GM12878 (cell line): ENCODE measurements around the gene PCIF1. TPM values are rescaled to one million over a fixed set of nuclear protein-coding genes. Genes with fewer than 3 reads are reported as not detected.

Experiments used
- ATAC-seq: fragments of 200-7000 bp; cut with Tn5 transposase; 3 replicates; pipeline ENCODE4 v1.9.1; 2020; ENCODE audit warnings: mild to moderate bottlenecking, moderate library complexity
- BruUV-seq: library from RNA; stranded (reverse); fragments of 400-500 nt; replicated peaks from 2 replicates; lab custom pipeline; 2021; lab: Mats Ljungman, UMichigan
- CTCF ChIA-PET: fragments of 300-600 bp; sonication (Branson Sonifier 250); formaldehyde crosslinking; extraction: SDS; loops from one replicate; lab custom pipeline; 2021; ENCODE audit warnings: inconsistent platforms; lab: Yijun Ruan, JAX
- POLR2A ChIA-PET: fragments of 350-600 bp; formaldehyde crosslinking; extraction: SDS; loops from one replicate; lab custom pipeline; 2021; ENCODE audit warnings: inconsistent platforms; lab: Charles Lee
- RAD21 ChIA-PET: fragments of 300-600 bp; sonication (Branson Sonifier 250); formaldehyde crosslinking; loops from one replicate; lab custom pipeline; 2023; ENCODE audit warnings: antibody characterized with exemption; ENCODE audit not compliant: unreplicated experiment; lab: Charles Lee
- SMC1A ChIA-PET: fragments of 300-600 bp; sonication (Branson Sonifier 250); formaldehyde crosslinking; loops from one replicate; lab custom pipeline; 2023; ENCODE audit not compliant: unreplicated experiment, uncharacterized antibody; lab: Charles Lee
- DNase-seq: peaks from one replicate; pipeline ENCODE4 v3.0.0-alpha.2; 2011; ENCODE audit warnings: low read depth, low spot score
- FAIRE-seq: peaks from 3 replicates; lab custom pipeline; 2011; peaks lifted over from hg19 to GRCh38; lab: Jason Lieb, UNC
- H2AFZ ChIP-seq: 2 replicates; pipeline ENCODE4 v1.6.0; 2011; ENCODE audit warnings: low read depth, low read length, control low read depth; ENCODE audit not compliant: control insufficient read depth
- H3K27ac ChIP-seq: 2 replicates; pipeline ENCODE4 v1.5.1; 2011; ENCODE audit warnings: control low read depth; ENCODE audit not compliant: control insufficient read depth, insufficient read depth
- H3K27me3 ChIP-seq, 2 experiments: replicated peaks in 1 of 2; 2 replicates each; pipeline versions ENCODE4 v1.6.0 to v1.6.1; 2011; ENCODE audit warnings: low read length in 1 of 2; ENCODE audit not compliant: control insufficient read depth in 2 of 2, insufficient read depth in 2 of 2
- H3K36me3 ChIP-seq, 2 experiments: 2 replicates each; pipeline ENCODE4 v1.5.1; 2011; ENCODE audit warnings: low read length in 1 of 2; ENCODE audit not compliant: control insufficient read depth in 2 of 2, insufficient read depth in 2 of 2
- H3K4me1 ChIP-seq: 2 replicates; pipeline ENCODE4 v1.6.1; 2011; ENCODE audit warnings: mild to moderate bottlenecking, low read length, moderate library complexity, mixed read lengths; ENCODE audit not compliant: control insufficient read depth, insufficient read depth
- H3K4me2 ChIP-seq: 2 replicates; pipeline ENCODE4 v1.6.0; 2011; ENCODE audit warnings: control low read depth; ENCODE audit not compliant: control insufficient read depth, insufficient read depth
- H3K4me3 ChIP-seq: fragments of 200-600 bp; sonication (generic); 2 replicates; pipeline ENCODE4 v1.5.1; 2016
- H3K79me2 ChIP-seq: 2 replicates; pipeline ENCODE4 v1.6.0; 2011; ENCODE audit warnings: low read length; ENCODE audit not compliant: control insufficient read depth, insufficient read depth
- H3K9ac ChIP-seq: 2 replicates; pipeline ENCODE4 v1.8.0; 2011; ENCODE audit warnings: low read length, control low read depth, mixed read lengths; ENCODE audit not compliant: control insufficient read depth, insufficient read depth
- H3K9me3 ChIP-seq: replicated peaks from 3 replicates; pipeline ENCODE4 v1.5.1; 2011; ENCODE audit warnings: mild to moderate bottlenecking, low read length; ENCODE audit not compliant: control insufficient read depth, insufficient read depth
- H4K20me1 ChIP-seq: 2 replicates; pipeline ENCODE4 v1.6.0; 2011; ENCODE audit not compliant: control insufficient read depth, insufficient read depth
- BCL11A ChIP-seq: IDR thresholded peaks from 2 replicates; pipeline ENCODE4 v1.6.1; 2011; ENCODE audit warnings: low read depth, low read length
- CTCF ChIP-seq, 3 experiments: IDR thresholded peaks in 2 of 3; conservative IDR thresholded peaks in 1 of 3; 2 replicates each; pipeline ENCODE4 v1.5.1; 2011; ENCODE audit warnings: low read depth in 3 of 3, low read length in 3 of 3, mild to moderate bottlenecking in 3 of 3, control low read depth in 2 of 3, moderate library complexity in 2 of 3, inconsistent platforms in 1 of 3, mixed read lengths in 1 of 3; ENCODE audit not compliant: control insufficient read depth in 2 of 3, insufficient read depth in 1 of 3; ENCODE audit errors: extremely low read depth in 1 of 3
- E2F4 ChIP-seq: IDR thresholded peaks from 2 replicates; pipeline ENCODE4 v1.6.1; 2012; ENCODE audit warnings: low read depth, low read length, improper control_type of control experiment
- FOXM1 ChIP-seq: IDR thresholded peaks from 2 replicates; pipeline ENCODE4 v1.6.1; 2012; ENCODE audit warnings: low read depth, mild to moderate bottlenecking, inconsistent platforms, low read length, moderate library complexity
- IKZF1 ChIP-seq: fragments of 450-650 bp; conservative IDR thresholded peaks from 2 replicates; pipeline ENCODE4 v1.6.1; 2017; ENCODE audit warnings: antibody characterized with exemption, mild to moderate bottlenecking
- IKZF2 ChIP-seq, 2 experiments: fragments of 450-650 bp; IDR thresholded peaks; 2 replicates each; pipeline ENCODE4 v1.6.1; 2017; ENCODE audit warnings: mild to moderate bottlenecking in 2 of 2, moderate library complexity in 2 of 2
- MXI1 ChIP-seq: fragments of 150-350 bp; IDR thresholded peaks from 2 replicates; pipeline ENCODE4 v1.6.1; 2011; ENCODE audit warnings: low read depth, mild to moderate bottlenecking, inconsistent platforms, low read length, improper control_type of control experiment
- POLR2A ChIP-seq: IDR thresholded peaks from 2 replicates; pipeline ENCODE4 v1.6.1; 2011; ENCODE audit warnings: low read depth, mild to moderate bottlenecking, low read length
- POU2F2 ChIP-seq: IDR thresholded peaks from 3 replicates; pipeline ENCODE4 v1.6.1; 2011; ENCODE audit warnings: low read depth, mild to moderate bottlenecking, low read length, borderline replicate concordance
- RAD21 ChIP-seq: IDR thresholded peaks from 2 replicates; pipeline ENCODE4 v1.6.1; 2011; ENCODE audit warnings: mild to moderate bottlenecking, low read depth, low read length, moderate library complexity; ENCODE audit not compliant: insufficient read depth
- RAD51 ChIP-seq: fragments of 450-650 bp; IDR thresholded peaks from 2 replicates; pipeline ENCODE4 v1.6.1; 2016; ENCODE audit warnings: moderate library complexity, mild to moderate bottlenecking, inconsistent platforms
- RUNX3 ChIP-seq: IDR thresholded peaks from 2 replicates; pipeline ENCODE4 v1.6.1; 2012; ENCODE audit warnings: low read length, inconsistent platforms
- SMARCA5 ChIP-seq: fragments of 450-650 bp; IDR thresholded peaks from 2 replicates; pipeline ENCODE4 v1.6.1; 2017; ENCODE audit warnings: mild to moderate bottlenecking
- SMC3 ChIP-seq: IDR thresholded peaks from 2 replicates; pipeline ENCODE4 v1.6.1; 2011; ENCODE audit warnings: low read length, improper control_type of control experiment, borderline replicate concordance
- YY1 ChIP-seq: IDR thresholded peaks from 2 replicates; pipeline ENCODE4 v1.6.1; 2011; ENCODE audit warnings: low read depth, mild to moderate bottlenecking, low read length
- WGBS: methylation state at CpG from one replicate; pipeline ENCODE4 v1.1.6; 2016; ENCODE audit warnings: low lambda C conversion rate; ENCODE audit not compliant: insufficient replicate concordance, insufficient coverage; ENCODE audit errors: missing lambda C conversion rate; 5-methylcytosine and 5-hydroxymethylcytosine counted together
- in situ Hi-C: fragments of 300-500 bp; cut with MboI; formaldehyde crosslinking; loops from 9 replicates; pipeline ENCODE4 v1.14.3; 2018; ENCODE audit warnings: mixed read lengths
- intact Hi-C: fragments of 100-400 bp; cut with micrococcal nuclease; formaldehyde crosslinking; loops from one replicate; pipeline ENCODE4 v1.14.2; 2022; ENCODE audit not compliant: unreplicated experiment
- polyA plus RNA-seq, 11 experiments: library from polyadenylated mRNA; depleted of rRNA in 4 of 11; unstranded in 6 of 11; stranded (reverse) in 5 of 11; fragments of >200 nt; fragmentation: Nextera tagmentation in 4 of 11; fragmentation: Illumina TruSeq in 1 of 11; extraction: Ambion mirVana in 4 of 11; extraction: Trizol in 1 of 11; gene quantifications; 1 replicate in 1 of 11; 2 replicates in 10 of 11; pipeline versions ENCODE4 v1.2.1 to v1.2.3, GENCODE V29; 2011 to 2016; ENCODE audit warnings: inconsistent platforms in 2 of 11, missing spikeins in 2 of 11, low read depth in 1 of 11
- total RNA-seq, 4 experiments: library from RNA; depleted of rRNA in 3 of 4; stranded (reverse); fragments of >200 nt in 3 of 4; fragmentation: Illumina TruSeq in 1 of 4; extraction: Trizol in 1 of 4; gene quantifications; 2 replicates each; pipeline versions ENCODE4 v1.2.1 to v1.2.3, GENCODE V29; 2013 to 2021
- TF ChIP-seq, protein P1 (sequence below): fragments of 450-650 bp; IDR thresholded peaks from 2 replicates; pipeline ENCODE4 v1.6.1; 2017; ENCODE audit warnings: low read depth, mild to moderate bottlenecking, moderate library complexity

Gene PCIF1
- total and polyA plus RNA-seq, 10 of the 15 experiments (the other 5 are each of a cell fraction or from before 2014, with no cell fraction given), result 8.4 to 32.9 (median 17.6) TPM

DNA sequence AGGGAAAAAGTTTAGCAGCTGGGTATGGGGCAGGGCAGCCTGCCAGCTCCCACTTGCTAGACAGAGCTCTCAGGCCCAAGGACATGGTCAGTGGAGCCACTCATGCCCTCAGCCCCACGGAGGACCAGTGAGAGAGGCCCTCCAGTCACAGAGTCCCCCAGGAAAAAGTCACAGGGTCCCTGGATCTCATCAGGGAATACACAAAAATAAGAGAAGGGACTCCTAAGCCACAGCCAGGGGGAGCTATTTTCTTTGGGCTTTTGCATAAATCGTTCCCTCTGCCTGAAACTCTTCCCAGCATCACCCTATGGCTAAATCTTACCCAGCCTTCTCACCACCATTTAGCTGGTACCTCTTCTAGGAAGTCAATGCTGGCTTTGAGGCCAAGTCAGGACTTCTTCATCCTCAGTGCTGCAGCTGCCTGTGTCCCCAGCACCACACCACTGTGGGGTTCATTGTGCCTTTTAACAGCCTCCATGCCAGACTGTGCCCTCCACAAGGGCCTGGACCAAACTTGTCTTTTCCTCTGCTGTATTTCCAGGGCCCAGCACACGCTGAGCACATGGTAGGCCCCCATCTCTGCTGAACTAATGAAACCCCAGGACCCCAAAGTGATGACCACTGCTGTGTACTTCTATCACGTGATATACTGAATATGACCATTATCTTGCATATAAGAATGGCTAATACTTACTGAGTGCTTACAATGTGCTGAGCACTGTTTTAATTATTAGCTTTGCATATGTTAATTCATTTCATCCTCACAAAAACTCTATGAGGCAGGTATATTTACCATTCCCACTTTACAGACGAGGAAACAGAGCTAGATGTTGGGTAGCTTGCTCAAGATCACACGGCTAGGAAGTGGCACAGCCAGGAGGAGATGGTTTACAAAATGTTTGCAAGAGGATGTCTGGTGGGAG is 35.5 kb downstream of the PCIF1 start:
- BruUV-seq, result no TSS peak

More for the DNA sequence above, 35.5 kb downstream of the PCIF1 start:
- intact Hi-C loops, result loop anchor here (2.0 to 5.0 kb wide), 4 partner anchors 35 to 117 kb away; partner anchors contain the start of genes CTSA, NCOA5, NEURL2 and PCIF1
- ChIA-PET CTCF (interaction anchor here (0.7 to 12.1 kb wide), 48 partner anchors 10 to 718 kb away, joined by 3 to 151 read pairs (median 5); partner anchors contain the start of genes ACOT8, CTSA, DNTTIP1 and MMP9), RAD21 (interaction anchor here (0.7 to 4.1 kb wide), 20 partner anchors 9 to 468 kb away, joined by 3 to 26 read pairs (median 4); partner anchors contain the start of genes ELMO2, MMP9, PCIF1 and PLTP)
- TF ChIP-seq CTCF (IDR thresholded peaks at IDR 0.05 in 2 of 3, conservative IDR thresholded peaks at IDR 0.05 in 1 of 3; ENCODE audit: control insufficient read depth in 2 of 3, extremely low read depth in 1 of 3, insufficient read depth in 1 of 3, low read depth in 3 of 3, low read length in 3 of 3), result peak; percentile 62 to 70 (median 63)
- TF ChIP-seq SMC3, result peak; percentile 24; the same call in 1 of the 2 replicates
- TF ChIP-seq, protein P1, sequence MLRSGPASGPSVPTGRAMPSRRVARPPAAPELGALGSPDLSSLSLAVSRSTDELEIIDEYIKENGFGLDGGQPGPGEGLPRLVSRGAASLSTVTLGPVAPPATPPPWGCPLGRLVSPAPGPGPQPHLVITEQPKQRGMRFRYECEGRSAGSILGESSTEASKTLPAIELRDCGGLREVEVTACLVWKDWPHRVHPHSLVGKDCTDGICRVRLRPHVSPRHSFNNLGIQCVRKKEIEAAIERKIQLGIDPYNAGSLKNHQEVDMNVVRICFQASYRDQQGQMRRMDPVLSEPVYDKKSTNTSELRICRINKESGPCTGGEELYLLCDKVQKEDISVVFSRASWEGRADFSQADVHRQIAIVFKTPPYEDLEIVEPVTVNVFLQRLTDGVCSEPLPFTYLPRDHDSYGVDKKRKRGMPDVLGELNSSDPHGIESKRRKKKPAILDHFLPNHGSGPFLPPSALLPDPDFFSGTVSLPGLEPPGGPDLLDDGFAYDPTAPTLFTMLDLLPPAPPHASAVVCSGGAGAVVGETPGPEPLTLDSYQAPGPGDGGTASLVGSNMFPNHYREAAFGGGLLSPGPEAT, result 0 out of 2 replicates have a peak, but pooled peaks have one; percentile 38
- peak; percentile 33; the same call in 1 of the 2 replicates for TF ChIP-seq SMARCA5
- peak; percentile 15; the same call in 1 of the 2 replicates for TF ChIP-seq RAD51
- TF ChIP-seq RUNX3, result peak; percentile 20; the same call in 1 of the 2 replicates
- no peak for TF ChIP-seq BCL11A
- no peak for TF ChIP-seq E2F4
- TF ChIP-seq POLR2A, result no peak
- peak in 1 of 2 experiments; percentile 18; a peak in 1 of 4 replicates for TF ChIP-seq IKZF2 (IDR thresholded peaks at IDR 0.05)
- TF ChIP-seq MXI1, result 0 out of 2 replicates have a peak, but pooled peaks have one; percentile 37
- no peak for TF ChIP-seq FOXM1
- 0 out of 2 replicates have a peak, but pooled peaks have one; percentile 25 for TF ChIP-seq RAD21
- peak; percentile 62; the same call in 2 of the 3 replicates for TF ChIP-seq POU2F2
- TF ChIP-seq YY1, result 0 out of 2 replicates have a peak, but pooled peaks have one; percentile 19
- TF ChIP-seq IKZF1, result peak; percentile 54
- TF ChIP-seq, all 136 proteins: peak for 12
- peak overlapping the region; percentile 97 for H3K27ac ChIP-seq
- FAIRE-seq (no peak), ATAC-seq (no peak), DNase-seq (no peak)
- POLR2A ChIA-PET, result interaction anchor here (0.7 to 3.5 kb wide), 15 partner anchors 9 to 176 kb away, joined by 3 to 50 read pairs (median 4); partner anchors contain the start of genes CTSA, NEURL2 and PCIF1
- peak overlapping the region; percentile 92 for H3K9ac ChIP-seq
- H3K36me3 ChIP-seq, result peaks cover 5 to 20% of the 10 kb centered on the region in 2 experiments
- H2AFZ ChIP-seq, result no peak overlapping the region
- H3K4me3 ChIP-seq, result peak overlapping the region; percentile 81
- H3K4me2 ChIP-seq, result peak overlapping the region; percentile 83
- peaks cover 8% of the 10 kb centered on the region for H3K4me1 ChIP-seq
- H4K20me1 ChIP-seq, result no peaks in the 10 kb centered on the region
- in situ Hi-C loops, result no loop called here
- H3K79me2 ChIP-seq, result peaks cover 34% of the 10 kb centered on the region
- 27% methylated on average over 6 of the region's 6 CpGs for WGBS
- no peaks in the 10 kb centered on the region for H3K27me3 ChIP-seq
- H3K9me3 ChIP-seq, result no peaks in the 10 kb centered on the region; the same call in 2 of the 3 replicates
- SMC1A ChIA-PET, result interaction anchor here (0.7 to 3.6 kb wide), 24 partner anchors 10 to 439 kb away, joined by 3 to 34 read pairs (median 5); partner anchors contain the start of genes CTSA, NEURL2, PCIF1 and UBE2C
